CD14-positive monocyte (primary cell): ENCODE results near the gene MET. TPM values are rescaled to one million over a fixed set of nuclear protein-coding genes. Genes with fewer than 3 reads are reported as not detected.

Experiments used
- DNase-seq, 3 donors: peaks; one replicate each; pipeline ENCODE4 v3.0.0-alpha.2; 2011 to 2022
- H2AFZ ChIP-seq: 2 replicates; pipeline ENCODE4 v1.6.0; 2012; ENCODE audit warnings: mild to moderate bottlenecking, low read depth, low read length, inconsistent platforms; ENCODE audit not compliant: insufficient read depth, poor library complexity, severe bottlenecking
- H3K27ac ChIP-seq, 2 donors: 1 replicate in 1 of 2; 2 replicates in 1 of 2; pipeline ENCODE4 v1.5.1; 2012 to 2013; ENCODE audit warnings: low read length in 2 of 2, control low read depth in 1 of 2, inconsistent platforms in 1 of 2, low read depth in 1 of 2, mild to moderate bottlenecking in 1 of 2
- H3K27me3 ChIP-seq, 2 donors: one replicate each; pipeline versions ENCODE4 v1.6.0 to v1.6.1; 2011 to 2013; ENCODE audit warnings: low read length in 2 of 2; ENCODE audit not compliant: control insufficient read depth in 2 of 2, insufficient read depth in 2 of 2
- H3K36me3 ChIP-seq, 2 donors: replicated peaks in 1 of 2; 1 replicate in 1 of 2; 2 replicates in 1 of 2; pipeline versions ENCODE4 v1.5.1 to v1.6.1; 2012 to 2013; ENCODE audit warnings: low read length in 2 of 2, control low read depth in 1 of 2, inconsistent platforms in 1 of 2, mild to moderate bottlenecking in 1 of 2; ENCODE audit not compliant: insufficient read depth in 2 of 2, control insufficient read depth in 1 of 2
- H3K4me1 ChIP-seq, 2 donors: 1 replicate in 1 of 2; 2 replicates in 1 of 2; pipeline versions ENCODE4 v1.5.1 to v1.6.1; 2012 to 2013; ENCODE audit warnings: low read length in 2 of 2, control low read depth in 1 of 2, inconsistent platforms in 1 of 2, mild to moderate bottlenecking in 1 of 2, moderate library complexity in 1 of 2; ENCODE audit not compliant: insufficient read depth in 2 of 2, control insufficient read depth in 1 of 2
- H3K4me2 ChIP-seq: replicated peaks from 2 replicates; pipeline ENCODE3; 2012; ENCODE audit warnings: low read length, moderate library complexity, mild to moderate bottlenecking; ENCODE audit not compliant: poor library complexity, severe bottlenecking; ENCODE audit errors: extremely low read depth
- H3K4me3 ChIP-seq, 3 experiments: fragments of 200-600 bp in 1 of 3; sonication (generic) in 1 of 3; replicated peaks in 1 of 3; 1 replicate in 2 of 3; 2 replicates in 1 of 3; pipeline ENCODE4 v1.5.1; 2011 to 2013; ENCODE audit warnings: low read length in 3 of 3, mild to moderate bottlenecking in 3 of 3, control low read depth in 2 of 3, low read depth in 2 of 3, inconsistent platforms in 1 of 3, moderate library complexity in 1 of 3
- H3K79me2 ChIP-seq: 2 replicates; pipeline ENCODE4 v1.6.0; 2012; ENCODE audit warnings: mild to moderate bottlenecking, control low read depth, inconsistent platforms, low read length, moderate library complexity; ENCODE audit not compliant: insufficient read depth
- H3K9ac ChIP-seq: 2 replicates; pipeline ENCODE4 v1.6.0; 2017; ENCODE audit warnings: low read length, mild to moderate bottlenecking; ENCODE audit not compliant: insufficient read depth, poor library complexity, severe bottlenecking
- H3K9me3 ChIP-seq, 2 donors: replicated peaks in 1 of 2; 1 replicate in 1 of 2; 2 replicates in 1 of 2; pipeline versions ENCODE4 v1.5.1 to v1.6.1; 2012 to 2013; ENCODE audit warnings: low read length in 2 of 2, control low read depth in 1 of 2; ENCODE audit not compliant: control insufficient read depth in 1 of 2, insufficient read depth in 1 of 2
- H4K20me1 ChIP-seq: 2 replicates; pipeline ENCODE4 v1.6.0; 2012; ENCODE audit warnings: mild to moderate bottlenecking, low read length, control low read depth, moderate library complexity; ENCODE audit not compliant: insufficient read depth
- H3K27ac Mint-ChIP-seq, 7 donors: one replicate each; pipeline ENCODE4 v1.8.0; 2020; ENCODE audit warnings: mild to moderate bottlenecking in 7 of 7, mixed read lengths in 7 of 7, moderate library complexity in 6 of 7, inconsistent platforms in 2 of 7
- H3K27me3 Mint-ChIP-seq, 3 donors: one replicate each; pipeline ENCODE4 v1.8.0; 2021 to 2022; ENCODE audit warnings: low read depth in 3 of 3, mild to moderate bottlenecking in 3 of 3, mixed read lengths in 3 of 3, moderate library complexity in 3 of 3, inconsistent platforms in 1 of 3
- H3K36me3 Mint-ChIP-seq, 2 donors: one replicate each; pipeline ENCODE4 v1.8.0; 2020; ENCODE audit warnings: mixed read lengths in 2 of 2, inconsistent platforms in 1 of 2, mild to moderate bottlenecking in 1 of 2
- H3K4me1 Mint-ChIP-seq: one replicate; pipeline ENCODE4 v1.8.0; 2020; ENCODE audit warnings: mild to moderate bottlenecking, mixed read lengths
- H3K4me3 Mint-ChIP-seq, 2 donors: one replicate each; pipeline ENCODE4 v1.8.0; 2020; ENCODE audit warnings: mild to moderate bottlenecking in 2 of 2, mixed read lengths in 2 of 2, moderate library complexity in 1 of 2
- H3K9me3 Mint-ChIP-seq, 7 donors: one replicate each; pipeline ENCODE4 v1.8.0; 2020 to 2022; ENCODE audit warnings: mixed read lengths in 7 of 7, mild to moderate bottlenecking in 6 of 7, moderate library complexity in 6 of 7, inconsistent platforms in 2 of 7
- CTCF ChIP-seq: fragments of 200-600 bp; IDR thresholded peaks from one replicate; pipeline ENCODE4 v1.8.0; 2022; ENCODE audit warnings: antibody characterized with exemption, mild to moderate bottlenecking
- WGBS: methylation state at CpG from one replicate; pipeline ENCODE4 v1.1.5; 2013; ENCODE audit warnings: missing lambda C conversion rate; ENCODE audit not compliant: insufficient coverage; 5-methylcytosine and 5-hydroxymethylcytosine counted together
- intact Hi-C, 2 donors: fragments of 100-400 bp; cut with micrococcal nuclease; formaldehyde crosslinking; loops; one replicate each; pipeline versions ENCODE4 v1.15.0 to v1.15.1; 2023
- polyA plus RNA-seq, 3 donors: library from polyadenylated mRNA; depleted of rRNA in 1 of 3; unstranded in 2 of 3; stranded (reverse) in 1 of 3; fragments of 300-500 nt in 2 of 3; fragments of >200 nt in 1 of 3; fragmentation: Illumina TruSeq in 2 of 3; gene quantifications; 1 replicate in 2 of 3; 2 replicates in 1 of 3; pipeline ENCODE4 v1.2.3, GENCODE V29; 2012 to 2021

The MET gene
- polyA plus RNA-seq, 3 donors: not detected

DNA sequence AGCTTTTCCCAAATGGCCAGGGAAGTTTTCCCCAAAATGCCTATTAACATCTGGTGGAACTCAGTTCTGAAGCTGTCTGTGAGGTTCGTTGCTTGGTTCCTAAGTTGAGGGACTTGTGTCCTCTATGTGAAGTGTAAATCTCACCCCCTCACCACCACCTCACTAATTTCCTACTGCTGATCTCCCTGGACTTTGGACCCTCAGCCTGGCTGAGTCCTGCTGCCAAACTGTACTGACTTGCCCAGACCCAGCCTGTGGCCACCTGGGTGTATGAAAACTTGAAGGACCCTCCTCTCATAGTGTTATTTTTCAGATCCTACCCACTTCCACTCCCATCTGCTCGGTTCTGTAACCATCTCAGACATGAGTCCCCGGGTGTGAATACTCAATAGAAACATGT lies 94.9 kb downstream of the MET start:
- no peaks in the 10 kb centered on the region for H3K27me3 ChIP-seq
- H3K4me3 ChIP-seq: no peak overlapping the region
- no peak overlapping the region for H3K4me2 ChIP-seq
- H3K4me3 Mint-ChIP-seq: no peak overlapping the region
- no peak overlapping the region for H3K27ac ChIP-seq
- H3K9ac ChIP-seq: no peak overlapping the region
- H3K9me3 ChIP-seq: no peaks in the 10 kb centered on the region
- no peak for DNase-seq
- peaks cover 0 to 2% (median 0%) of the 10 kb centered on the region in 3 donors for H3K27me3 Mint-ChIP-seq
- H3K36me3 Mint-ChIP-seq: no peaks in the 10 kb centered on the region
- H2AFZ ChIP-seq: no peak overlapping the region
- H3K4me1 ChIP-seq: no peaks in the 10 kb centered on the region
- no peaks in the 10 kb centered on the region for H3K36me3 ChIP-seq
- no peaks in the 10 kb centered on the region for H3K9me3 Mint-ChIP-seq
- WGBS: no CpG with 5 or more reads among the region's 3 CpGs
- H3K4me1 Mint-ChIP-seq: no peaks in the 10 kb centered on the region
- intact Hi-C loops: no loop called here
- peak overlapping the region in 2 of 7 donors; percentile 24 to 31 for H3K27ac Mint-ChIP-seq
- H4K20me1 ChIP-seq: no peaks in the 10 kb centered on the region
- no peaks in the 10 kb centered on the region for H3K79me2 ChIP-seq
- no peak for TF ChIP-seq CTCF

GRCh38 chr7:116769546-116769945 lies 97.5 kb downstream of the MET start:
- Histone ChIP-seq H3K9me3 (no peaks in the 10 kb centered on the region), H3K4me1 (no peaks in the 10 kb centered on the region), H3K9ac (no peak overlapping the region), H2AFZ (no peak overlapping the region), H4K20me1 (no peaks in the 10 kb centered on the region), H3K4me2 (no peak overlapping the region), H3K36me3 (no peaks in the 10 kb centered on the region), H3K27me3 (no peaks in the 10 kb centered on the region), H3K4me3 (no peak overlapping the region), H3K27ac (no peak overlapping the region), H3K79me2 (no peaks in the 10 kb centered on the region)
- Mint-ChIP-seq H3K4me3 (no peak overlapping the region), H3K9me3 (no peaks in the 10 kb centered on the region), H3K27me3 (peaks cover 0 to 3% (median 2%) of the 10 kb centered on the region in 3 donors), H3K27ac (no peak overlapping the region), H3K4me1 (no peaks in the 10 kb centered on the region), H3K36me3 (no peaks in the 10 kb centered on the region)
- DNase-seq: no peak
- intact Hi-C loops: no loop called here
- TF ChIP-seq CTCF: no peak
- whole genome bisulfite sequencing: 100% methylated on average over 1 of the region's 3 CpGs
